ENCODE measurements around the gene CTDSPL2.
A peak's percentile ranks its signal among the peaks of the same experiment; 100 is the strongest.
"Not testable (repeated sequence)": the region's sequence is repeated elsewhere in the genome, so short reads cannot be mapped to it uniquely, and the experiment has no call there.

Gene CTDSPL2

DNA sequence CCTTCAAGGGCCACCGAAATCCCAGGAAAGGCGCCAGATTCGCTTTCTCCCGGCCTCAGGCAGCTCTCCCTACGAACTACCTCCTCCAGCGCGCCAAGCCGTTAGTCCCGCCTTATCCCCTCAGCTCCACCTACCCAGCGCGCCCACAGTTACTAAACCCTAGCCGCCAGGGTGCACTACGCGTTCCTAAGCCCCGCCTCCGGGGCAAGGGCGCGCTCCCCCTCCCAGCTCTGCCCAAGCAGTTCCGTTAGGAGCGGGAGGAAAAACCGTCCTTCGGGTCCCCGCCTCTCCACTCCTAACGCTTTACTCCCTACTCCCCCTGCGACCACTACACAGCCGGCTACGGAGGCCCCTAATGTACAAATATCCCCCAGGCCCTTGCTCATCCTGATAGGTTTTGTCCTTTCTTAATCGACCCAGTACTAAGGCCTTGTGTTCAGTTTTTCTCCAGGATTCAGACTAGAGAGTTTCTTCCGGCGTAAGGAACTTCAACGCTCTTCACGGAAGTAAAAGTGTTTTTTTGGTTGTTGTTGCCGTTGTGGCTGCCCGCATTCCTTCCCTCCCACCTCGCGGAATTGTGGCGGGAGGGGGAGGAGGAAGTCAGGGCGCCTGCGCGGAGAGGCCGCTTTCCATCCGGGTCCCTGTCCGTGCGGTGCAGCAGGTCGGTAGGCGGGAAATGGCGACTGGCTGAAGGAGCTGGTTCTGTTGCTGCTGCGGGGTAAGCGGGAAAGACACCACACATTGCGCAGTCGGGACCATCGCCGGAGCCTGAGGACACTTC is at the start of gene CTDSPL2:
Gene CTDSPL2, plus strand, starts transcription at position 655 of the 781 bp plus-strand sequence. CDS start 31,386 bp downstream, outside the sequence.
- DNase-seq (ENCODE audit: low spot score) = peak; percentile 92

DNA sequence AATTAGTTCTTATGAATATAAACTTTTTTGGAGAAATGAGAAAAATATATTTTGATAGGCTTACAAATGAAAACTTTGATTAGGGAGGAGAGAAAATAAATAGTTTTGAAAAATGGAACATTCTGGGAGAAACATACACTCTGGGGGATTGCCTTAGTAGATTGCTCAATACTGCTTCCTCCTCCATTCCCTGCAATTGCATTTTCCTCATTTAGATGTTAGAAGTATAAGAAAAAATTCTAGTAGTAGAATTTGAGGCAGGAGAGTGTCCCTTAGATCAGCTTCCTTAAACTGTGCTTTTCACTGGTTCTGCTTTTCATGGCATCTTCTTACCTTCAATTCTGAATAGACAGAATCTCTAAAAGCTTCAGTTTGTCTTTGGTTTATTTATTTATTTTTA is 46.2 kb upstream of the CTDSPL2 start:
- no peak for DNase-seq (ENCODE audit: low spot score)

DNA sequence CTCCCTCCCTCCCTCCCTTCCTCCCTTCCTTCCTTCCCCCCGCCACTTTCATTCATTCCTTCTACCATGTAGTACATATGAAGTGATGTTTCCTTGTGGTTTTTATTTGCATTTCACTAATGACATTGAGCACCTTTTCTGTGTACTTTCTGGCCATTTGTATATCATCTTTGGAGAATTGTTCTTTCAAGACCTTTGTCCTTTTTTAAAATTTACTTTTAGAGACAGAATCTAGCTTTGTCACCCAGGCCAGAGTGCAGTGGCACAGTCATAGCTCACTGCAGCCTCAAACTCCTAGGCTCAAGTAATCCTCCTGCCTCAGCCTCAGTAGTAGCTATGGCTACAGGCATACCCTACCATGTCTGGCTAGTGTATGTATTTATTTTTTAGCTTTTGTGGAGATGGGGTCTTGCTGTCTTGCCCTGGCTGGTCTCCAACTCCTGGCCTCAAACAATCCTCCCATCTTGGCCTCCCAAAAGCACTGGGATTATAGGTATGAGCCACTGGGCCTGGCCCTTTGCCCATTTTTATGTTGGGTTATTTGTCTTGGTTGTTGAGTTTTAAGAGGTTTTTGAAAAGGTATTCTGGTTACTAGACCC is 42.0 kb upstream of the CTDSPL2 start:
- no peak for DNase-seq (ENCODE audit: low spot score)

DNA sequence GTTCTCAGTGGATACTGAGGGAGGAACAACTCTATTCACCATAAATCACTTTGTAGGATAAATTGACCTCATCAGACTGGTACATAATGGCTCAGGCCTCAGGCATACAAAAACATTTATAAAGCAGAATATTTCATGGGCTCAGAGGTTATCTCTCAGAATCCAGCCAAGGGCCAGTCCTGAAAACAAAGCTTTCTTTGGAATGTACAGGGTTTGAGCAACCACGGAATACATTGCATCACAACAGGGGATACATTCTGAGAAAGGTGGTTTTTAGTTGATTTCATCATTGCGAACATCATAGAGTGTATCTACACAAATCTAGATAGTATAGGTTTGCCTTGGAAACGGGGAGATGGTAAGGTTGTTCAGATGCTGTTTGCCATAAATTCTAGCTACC is 33.4 kb upstream of the CTDSPL2 start:
- DNase-seq (ENCODE audit: low spot score) = no peak

DNA sequence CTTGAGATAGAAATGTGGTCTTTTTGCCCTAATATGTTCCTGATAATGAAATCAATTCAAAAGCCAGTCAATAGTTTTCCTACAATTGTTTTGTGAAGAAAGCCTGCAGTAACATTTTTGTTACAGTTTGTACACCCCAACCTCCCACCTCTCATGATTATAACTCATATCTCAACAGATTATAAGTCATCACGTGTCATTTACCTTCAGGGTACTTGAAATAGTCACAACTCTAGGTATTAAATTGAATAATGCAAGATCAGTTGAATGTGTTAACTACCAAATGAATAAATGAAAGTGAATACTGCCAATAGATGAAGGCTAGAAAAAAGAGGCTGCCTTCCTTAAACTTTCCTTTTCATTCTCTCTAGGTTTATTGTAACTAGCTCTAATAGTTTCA is 32.9 kb upstream of the CTDSPL2 start:
- DNase-seq (ENCODE audit: low spot score) = no peak

DNA sequence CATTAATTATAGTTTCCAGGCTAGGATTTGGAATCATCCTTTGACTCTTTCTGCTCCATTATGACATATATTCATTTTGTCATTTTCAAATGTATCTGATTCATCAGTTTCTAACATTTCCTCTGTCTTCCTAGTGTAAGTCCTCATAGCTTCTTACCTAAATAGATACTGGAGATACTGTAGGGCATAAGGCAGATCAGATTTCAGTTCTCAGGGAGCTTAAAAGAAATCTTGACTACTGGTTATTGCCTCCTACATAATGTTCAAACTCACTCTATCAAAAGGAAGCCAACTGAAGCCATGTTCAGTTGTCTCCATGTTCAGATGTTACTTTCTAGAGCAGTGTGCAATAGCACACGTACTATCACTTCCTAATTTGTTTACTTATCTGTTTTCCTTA is 29.6 kb upstream of the CTDSPL2 start:
- no peak for DNase-seq (ENCODE audit: low spot score)

DNA sequence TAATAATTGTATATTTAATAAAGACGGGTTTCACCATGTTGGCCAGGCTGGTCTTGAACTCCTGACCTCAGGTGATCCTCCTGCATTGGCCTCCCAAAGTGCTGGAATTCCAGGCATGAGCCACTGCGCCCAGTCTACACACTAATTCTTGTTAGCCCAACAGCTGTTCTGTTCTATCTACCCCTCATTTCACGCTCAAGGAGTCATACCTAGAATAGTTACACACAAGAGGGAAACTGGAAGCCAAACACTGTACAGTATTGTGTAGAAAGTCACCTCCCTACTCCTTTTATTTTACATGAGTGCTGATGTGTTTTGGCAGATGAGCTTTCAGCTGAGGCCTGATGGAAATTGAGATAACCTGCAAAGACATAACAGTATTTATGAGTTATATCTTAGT is 13.4 kb upstream of the CTDSPL2 start:
- no peak for DNase-seq (ENCODE audit: low spot score)

DNA sequence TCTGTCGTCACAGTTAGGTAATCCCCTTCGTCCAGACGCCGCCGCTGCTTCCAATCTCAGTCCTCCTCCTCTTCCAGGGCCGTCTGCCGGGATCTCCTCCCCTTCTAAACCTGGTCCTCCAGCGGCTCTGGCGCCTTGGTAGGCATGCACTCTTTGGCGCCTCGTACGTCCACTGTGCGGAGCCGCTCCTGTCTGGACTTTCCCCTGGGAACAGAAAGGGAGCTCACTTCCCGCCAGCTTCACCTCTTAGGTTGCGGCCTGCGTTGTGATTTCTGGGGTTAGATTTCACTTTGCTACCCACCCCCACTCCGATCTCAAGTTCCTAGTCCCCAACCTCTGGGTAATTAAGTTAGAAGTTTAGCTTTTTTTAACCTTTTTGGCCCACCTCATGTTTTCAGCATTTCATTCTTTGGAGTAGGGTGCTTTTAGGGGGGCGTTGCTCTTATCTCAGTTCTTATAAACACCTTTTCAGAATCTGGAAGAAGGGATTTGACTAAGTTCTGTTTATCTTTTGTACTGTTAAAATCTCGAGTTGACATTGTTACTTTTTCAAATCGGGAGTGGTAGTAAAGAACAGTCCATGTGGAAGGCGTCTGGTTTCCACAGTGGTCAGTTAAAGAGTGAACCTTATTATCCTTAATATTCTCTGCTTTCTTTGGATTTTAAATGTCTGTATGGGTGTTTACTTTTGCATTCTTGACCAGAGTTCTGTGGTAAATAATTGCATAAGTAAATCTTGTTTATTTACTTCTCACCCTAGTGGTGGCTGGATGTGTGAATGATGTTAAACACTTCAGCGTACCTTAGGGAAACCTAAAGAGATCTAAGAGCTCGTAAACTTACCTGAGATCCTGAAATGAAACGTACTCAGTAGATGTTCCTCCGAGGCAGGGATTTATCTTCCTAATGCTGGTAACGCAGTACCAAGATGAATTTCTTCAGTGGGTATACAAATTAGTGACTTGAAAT is 611 bp downstream of the CTDSPL2 start:
- DNase-seq (ENCODE audit: low spot score) = no peak

DNA sequence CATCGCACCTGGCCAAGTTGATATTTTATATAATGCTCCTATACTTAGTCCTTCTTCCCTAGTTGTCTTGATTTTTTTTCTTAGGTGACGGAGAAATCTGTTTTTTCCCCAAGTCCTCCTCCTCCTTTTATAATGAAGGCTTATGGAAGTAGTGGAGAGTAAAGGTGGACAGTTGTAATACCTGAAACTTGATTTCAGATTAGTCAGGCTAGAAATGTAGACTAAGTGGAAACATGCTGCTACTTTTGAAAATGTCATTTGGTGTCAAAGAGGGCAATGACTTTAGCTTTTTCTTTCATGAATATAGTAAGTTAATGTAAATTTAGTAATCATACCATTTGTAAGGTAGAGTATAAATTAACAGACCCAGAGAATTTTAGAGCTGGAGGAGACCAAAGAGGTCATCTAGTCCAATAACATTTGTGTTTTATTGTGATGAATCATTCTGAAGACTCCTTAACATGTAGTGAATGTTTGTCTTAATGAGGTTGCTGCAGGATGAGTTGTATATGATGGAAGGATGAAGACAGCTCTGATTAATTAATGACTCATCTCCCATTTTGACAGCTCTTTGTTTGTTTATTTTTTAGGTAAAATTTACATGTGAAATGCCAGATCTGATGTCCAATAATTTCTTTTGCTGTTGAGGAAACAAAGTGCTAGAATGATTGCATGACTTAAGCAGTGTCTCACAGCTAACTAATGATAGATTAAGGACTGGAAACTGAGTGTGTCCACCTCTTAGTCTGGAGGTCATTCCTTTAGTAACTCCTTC is 8.7 kb downstream of the CTDSPL2 start:
- no peak for DNase-seq (ENCODE audit: low spot score)

DNA sequence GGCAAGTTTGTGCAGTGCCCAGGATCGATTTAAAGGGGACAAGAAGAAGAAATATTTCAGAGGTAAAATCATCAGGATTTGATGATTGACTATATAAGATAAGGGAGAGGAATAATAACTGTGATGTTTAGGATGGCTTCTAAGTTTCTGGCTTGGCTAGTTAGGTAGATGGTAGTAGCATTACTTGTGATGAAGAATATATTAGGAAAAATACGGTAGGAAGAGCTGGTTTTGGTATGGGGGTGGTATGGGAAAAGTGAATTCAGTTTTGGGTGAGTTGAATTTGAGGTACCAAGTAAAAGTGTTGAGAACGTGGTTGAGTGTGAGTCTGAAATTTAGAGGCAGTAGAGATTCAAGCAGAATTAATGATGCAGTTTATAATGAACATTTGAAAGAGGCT is 11.0 kb downstream of the CTDSPL2 start:
- no peak for DNase-seq (ENCODE audit: low spot score)

DNA sequence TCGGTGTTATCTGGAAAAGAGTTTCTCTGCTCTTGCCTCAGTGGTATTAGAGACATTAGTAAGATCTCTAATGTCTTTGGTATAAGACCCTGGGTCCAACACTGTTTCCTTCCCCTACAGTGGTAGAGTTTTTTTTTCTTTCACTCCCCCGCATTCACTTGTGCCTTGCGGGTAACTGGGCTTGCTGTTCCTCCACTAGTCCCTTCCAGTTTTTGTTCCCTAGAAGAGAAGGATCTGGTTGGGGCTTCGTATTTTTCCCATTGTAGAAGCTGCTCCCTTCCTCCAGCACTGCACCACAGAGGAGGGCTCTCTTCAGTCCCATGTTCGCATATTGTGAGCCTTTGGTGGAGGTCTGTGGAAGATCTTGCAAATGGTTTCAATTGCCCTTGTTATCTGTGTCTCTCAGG is 13.7 kb downstream of the CTDSPL2 start:
- DNase-seq (ENCODE audit: low spot score) = no peak

DNA sequence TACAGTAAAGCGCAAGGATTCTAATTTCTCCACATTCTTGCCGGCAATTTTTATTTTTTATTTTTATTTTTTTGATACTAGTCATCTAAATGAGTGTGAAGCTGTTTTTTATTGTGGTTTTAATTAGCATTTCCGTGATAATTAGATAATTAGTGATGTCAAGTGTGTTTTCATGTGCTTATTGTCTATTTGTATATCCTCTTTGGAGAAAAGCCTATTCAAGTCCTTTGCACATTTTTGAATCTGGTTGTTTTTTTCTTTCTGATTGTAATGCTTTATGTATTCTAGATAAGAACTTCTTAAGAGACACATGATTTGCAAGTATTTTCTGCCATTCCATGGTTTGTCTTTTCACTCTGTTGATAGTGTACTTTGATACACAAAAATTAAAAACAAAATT is 16.1 kb downstream of the CTDSPL2 start:
- DNase-seq (ENCODE audit: low spot score) = no peak

DNA sequence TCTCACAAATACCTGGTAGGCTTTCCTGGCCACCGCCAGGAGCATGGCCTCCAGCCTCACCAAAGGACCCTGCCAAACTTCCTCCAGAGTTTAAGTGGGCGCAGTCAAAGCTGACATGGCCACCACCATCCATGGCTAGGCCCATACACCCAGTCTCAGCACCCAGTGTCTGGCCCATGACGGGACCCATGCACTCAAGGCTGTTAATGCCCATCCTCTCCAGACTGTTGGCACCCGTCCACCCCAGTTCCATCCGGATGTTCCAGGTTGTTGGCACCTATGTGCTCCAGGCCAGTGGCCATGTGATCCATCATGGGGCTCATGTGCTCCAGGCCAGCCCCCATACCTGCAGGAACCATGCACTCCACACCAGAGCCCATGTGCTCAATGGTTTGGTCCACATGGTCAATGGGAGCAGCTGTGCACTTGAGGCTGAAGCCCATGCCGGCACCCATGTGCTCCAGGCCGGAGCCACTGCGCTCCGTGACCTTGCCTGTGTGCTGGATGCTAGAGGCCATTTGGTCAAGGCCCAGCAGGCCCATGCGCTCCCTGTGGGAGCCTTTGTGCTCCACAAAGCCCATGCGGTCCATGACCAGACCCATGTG is 20.4 kb downstream of the CTDSPL2 start:
- no peak for DNase-seq (ENCODE audit: low spot score)

DNA sequence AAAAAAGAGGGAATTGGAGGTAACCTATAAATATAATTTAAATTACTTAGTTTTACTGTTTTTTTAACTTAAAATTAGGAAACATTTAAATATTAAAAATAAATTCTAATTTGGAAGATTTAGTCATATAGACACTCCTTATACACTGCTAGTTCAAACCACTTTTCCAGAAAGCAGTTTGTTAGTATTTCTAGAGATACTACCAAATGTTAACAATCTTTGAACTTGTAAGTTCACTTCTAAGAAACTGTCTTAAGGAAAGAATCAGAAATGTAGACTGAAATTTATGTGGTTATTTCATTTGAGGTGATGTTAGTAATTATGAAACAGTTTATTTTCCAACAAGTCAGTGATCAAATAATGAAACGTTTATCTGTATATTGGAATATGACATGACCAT is 22.7 kb downstream of the CTDSPL2 start:
- DNase-seq (ENCODE audit: low spot score) = no peak

DNA sequence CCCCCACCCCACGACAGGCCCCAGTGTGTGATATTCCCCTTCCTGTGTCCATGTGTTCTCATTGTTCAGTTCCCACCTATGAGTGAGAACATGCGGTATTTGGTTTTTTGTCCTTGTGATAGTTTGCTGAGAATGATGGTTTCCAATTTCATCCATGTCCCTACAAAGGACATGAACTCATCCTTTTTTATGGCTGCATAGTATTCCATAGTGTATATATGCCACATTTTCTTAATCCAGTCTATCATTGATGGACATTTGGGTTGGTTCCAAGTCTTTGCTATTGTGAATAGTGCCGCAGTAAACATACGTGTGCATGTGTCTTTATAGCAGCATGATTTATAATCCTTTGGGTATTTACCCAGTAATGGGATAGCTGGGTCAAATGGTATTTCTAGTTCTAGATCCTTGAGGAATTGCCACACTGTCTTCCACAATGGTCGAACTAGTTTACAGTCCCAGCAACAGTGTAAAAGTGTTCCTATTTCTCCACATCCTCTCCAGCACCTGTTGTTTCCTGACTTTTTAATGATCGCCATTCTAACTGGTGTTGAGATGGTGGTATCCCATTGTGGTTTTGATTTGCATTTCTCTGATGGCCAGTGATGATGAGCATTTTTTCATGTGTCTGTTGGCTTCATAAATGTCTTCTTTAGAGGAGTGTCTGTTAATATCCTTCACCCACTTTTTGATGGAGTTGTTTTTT is 26.3 kb downstream of the CTDSPL2 start:
- DNase-seq (ENCODE audit: low spot score) = not testable (repeated sequence)

DNA sequence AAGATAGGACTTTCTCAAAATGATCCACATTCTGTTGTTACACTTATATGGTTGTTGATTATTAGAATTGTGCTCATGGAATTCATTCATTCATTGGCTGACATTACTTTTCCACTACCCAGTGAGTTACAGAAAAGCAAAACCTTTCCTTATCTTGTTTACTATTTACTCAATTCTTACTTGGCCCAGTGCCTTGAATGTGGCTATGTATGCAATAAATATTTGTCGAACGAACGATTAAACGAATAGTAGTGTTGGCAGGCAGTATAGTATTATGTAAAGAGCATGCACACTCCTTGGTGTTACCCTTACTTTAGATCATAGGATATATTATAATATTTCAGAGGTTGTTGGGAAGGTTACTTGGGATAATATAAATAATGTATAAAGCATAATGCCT is 31.0 kb downstream of the CTDSPL2 start:
- DNase-seq (ENCODE audit: low spot score) = no peak

DNA sequence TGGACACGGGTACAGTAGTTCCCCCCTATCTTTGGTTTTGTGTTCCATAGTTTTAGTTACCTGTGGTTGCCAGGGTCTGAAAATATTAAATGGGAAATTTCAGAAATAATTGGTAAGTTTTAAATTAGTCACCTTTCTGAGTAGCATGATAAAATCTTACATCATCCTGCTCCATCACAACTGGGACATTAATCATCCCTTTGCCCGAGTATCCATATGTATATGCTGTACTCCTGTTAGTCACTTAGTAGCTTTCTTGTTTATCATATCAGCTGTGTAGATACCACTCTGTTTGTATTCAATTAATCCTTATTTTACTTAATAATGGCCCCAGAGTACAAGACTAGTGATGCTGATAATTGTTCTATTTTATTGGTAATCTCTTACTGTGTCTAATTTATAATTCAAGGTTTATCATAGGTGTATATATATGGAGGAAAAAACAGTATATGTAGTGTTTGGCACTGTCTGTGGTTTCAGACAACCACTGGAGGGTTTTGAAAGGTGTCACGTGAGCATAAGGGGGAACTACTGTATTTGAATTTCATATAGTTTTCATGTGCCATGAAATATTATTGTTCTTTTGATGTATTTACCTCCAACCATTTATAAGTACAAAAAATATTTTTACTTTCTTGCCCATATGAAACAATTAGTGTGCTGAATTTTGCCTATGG is 41.4 kb downstream of the CTDSPL2 start:
- peak; percentile 32 for DNase-seq (ENCODE audit: low spot score)

DNA sequence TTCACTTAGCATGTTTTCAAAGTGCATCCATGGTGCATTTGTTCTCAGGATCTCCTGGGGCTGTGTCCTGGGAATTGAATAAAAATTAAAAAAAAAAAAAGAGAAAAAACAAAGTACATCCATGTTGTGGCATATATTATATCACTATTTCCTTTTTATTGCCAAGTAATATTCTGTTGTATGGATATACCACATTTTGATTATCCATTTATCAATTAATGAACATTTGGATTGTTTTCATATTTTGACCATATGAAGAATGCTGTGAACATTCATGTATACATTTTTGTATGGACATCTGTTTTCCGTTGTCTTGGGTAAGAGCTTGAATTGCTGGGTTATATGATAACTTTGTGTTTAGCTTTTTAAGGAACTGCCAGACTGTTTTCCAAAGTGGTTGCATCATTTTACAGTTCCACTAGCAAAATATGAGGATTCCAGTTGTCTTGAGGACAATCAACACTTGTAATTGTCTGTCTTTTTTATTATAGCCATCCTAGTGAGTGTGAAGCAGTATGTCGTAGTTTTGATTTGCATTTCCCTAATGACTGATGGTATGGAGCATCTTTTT is 44.5 kb downstream of the CTDSPL2 start:
- DNase-seq (ENCODE audit: low spot score) = no peak

DNA sequence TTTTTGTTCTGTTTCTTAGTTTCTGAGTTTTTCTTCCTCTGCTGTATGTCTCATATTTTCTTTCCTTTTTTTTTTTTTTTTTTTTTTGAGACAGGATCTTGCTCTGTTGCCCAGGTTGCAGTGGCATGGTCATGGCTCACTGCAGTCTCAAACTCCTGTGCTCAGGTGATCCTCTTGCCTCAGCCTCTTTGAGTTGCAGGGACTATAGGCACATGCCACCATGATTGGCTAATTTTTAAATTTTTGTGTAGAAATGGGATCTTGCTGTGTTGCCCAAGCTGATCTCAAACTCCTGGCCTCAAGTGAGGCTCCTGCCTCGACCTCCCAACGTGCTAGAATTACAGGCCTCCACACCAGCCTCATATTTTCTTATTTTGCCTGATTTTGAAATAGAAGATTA is 51.9 kb downstream of the CTDSPL2 start:
- no peak for DNase-seq (ENCODE audit: low spot score)

DNA sequence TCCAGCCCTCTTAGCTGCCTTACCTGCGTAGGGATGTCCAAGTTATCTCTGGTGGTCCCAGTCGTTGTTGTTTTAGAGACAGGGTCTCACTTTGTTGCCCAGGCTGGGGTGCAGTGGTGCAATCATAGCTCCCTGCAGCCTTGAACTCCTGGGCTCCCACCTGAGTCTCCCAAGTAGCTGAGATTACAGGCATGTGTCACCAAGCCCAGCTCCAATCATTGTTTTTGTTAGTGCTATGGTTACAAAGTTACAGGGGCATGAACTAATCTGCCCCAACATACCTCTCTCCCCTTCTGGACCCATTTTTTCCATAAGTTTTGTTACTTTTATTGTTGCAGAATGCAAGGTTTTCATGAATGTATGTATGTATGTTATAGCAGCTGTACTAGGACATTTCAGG is 54.7 kb downstream of the CTDSPL2 start:
- DNase-seq (ENCODE audit: low spot score) = no peak
